ENCODE measurements around the gene KIAA1191.

Gene KIAA1191

GRCh38 chr5:176355400-176356178 lies 6.0 kb downstream of the KIAA1191 start:
- TF ChIP-seq CSRNP3 (CRISPR knock-in tag; IDR thresholded peaks at IDR 0.05) (no peak), ZNF70 (CRISPR knock-in tag; IDR thresholded peaks at IDR 0.05) (no peak), BACH2 (CRISPR knock-in tag; IDR thresholded peaks at IDR 0.05; ENCODE audit: borderline replicate concordance) (no peak), PATZ1 (CRISPR knock-in tag; IDR thresholded peaks at IDR 0.05; ENCODE audit: borderline replicate concordance) (no peak), PPARA (CRISPR knock-in tag; IDR thresholded peaks at IDR 0.05; ENCODE audit: borderline replicate concordance) (no peak), RARB (CRISPR knock-in tag; IDR thresholded peaks at IDR 0.05) (no peak)
- ATAC-seq, result no peak

- TF ChIP-seq ZNF565 (CRISPR knock-in tag; conservative IDR thresholded peaks at IDR 0.05; ENCODE audit: low read depth) (no peak), RARB (CRISPR knock-in tag; IDR thresholded peaks at IDR 0.05) (no peak), ZC3H10 (CRISPR knock-in tag; IDR thresholded peaks at IDR 0.05) (no peak), PATZ1 (CRISPR knock-in tag; IDR thresholded peaks at IDR 0.05; ENCODE audit: borderline replicate concordance) (no peak), ZFP30 (CRISPR knock-in tag; IDR thresholded peaks at IDR 0.05) (no peak), GLIS3 (CRISPR knock-in tag; IDR thresholded peaks at IDR 0.05) (no peak), ZFP3 (CRISPR knock-in tag; IDR thresholded peaks at IDR 0.05) (no peak), CREB5 (CRISPR knock-in tag; IDR thresholded peaks at IDR 0.05; ENCODE audit: low read depth) (no peak), SNAI2 (CRISPR knock-in tag; IDR thresholded peaks at IDR 0.05) (no peak), BACH2 (CRISPR knock-in tag; IDR thresholded peaks at IDR 0.05; ENCODE audit: borderline replicate concordance) (no peak), POU6F1 (CRISPR knock-in tag; IDR thresholded peaks at IDR 0.05; ENCODE audit: borderline replicate concordance, low read depth) (no peak), ZNF70 (CRISPR knock-in tag; IDR thresholded peaks at IDR 0.05) (no peak), ZNF8 (CRISPR knock-in tag; IDR thresholded peaks at IDR 0.05) (no peak), ESRRG (CRISPR knock-in tag; IDR thresholded peaks at IDR 0.05) (no peak), TCF4 (CRISPR knock-in tag; IDR thresholded peaks at IDR 0.05; ENCODE audit: borderline replicate concordance) (no peak), CSDC2 (CRISPR knock-in tag; IDR thresholded peaks at IDR 0.05) (no peak), PPARA (CRISPR knock-in tag; IDR thresholded peaks at IDR 0.05; ENCODE audit: borderline replicate concordance) (no peak), TSHZ2 (CRISPR knock-in tag; IDR thresholded peaks at IDR 0.05) (no peak)
- ATAC-seq, result no peak
These were observed 8.0 kb downstream of the KIAA1191 start for GRCh38 chr5:176353533-176353932.
